Measurements from ENCODE around the gene OCRL. TPM values are rescaled to one million over a fixed set of nuclear protein-coding genes. Genes with fewer than 3 reads are reported as not detected.

Gene OCRL
- total RNA-seq, 3 donors from 2014 or later: 27.0 to 34.5 (median 30.7) TPM

GRCh38 chrX:129599996-129600395, 59.9 kb downstream of the OCRL start:
- no peaks in the 10 kb centered on the region for H3K36me3 ChIP-seq (ENCODE audit: low read depth)
- H3K4me3 ChIP-seq: no peak overlapping the region
- H3K4me1 ChIP-seq (ENCODE audit: low read depth): peaks cover 5% of the 10 kb centered on the region
- ATAC-seq (no peak), DNase-seq (no peak)
- no peaks in the 10 kb centered on the region for H3K9me3 ChIP-seq
- intact Hi-C loops (cut with DNase I, micrococcal nuclease): loop anchor here (10.0 kb wide), 1 partner anchor 125 kb away; no protein-coding TSS in a partner anchor
- no peak for TF ChIP-seq CTCF (IDR thresholded peaks at IDR 0.05)

- Histone ChIP-seq H3K4me1 (ENCODE audit: low read depth) (peaks cover 5% of the 10 kb centered on the region), H3K4me3 (no peak overlapping the region), H3K36me3 (ENCODE audit: low read depth) (no peaks in the 10 kb centered on the region), H3K9me3 (no peaks in the 10 kb centered on the region)
- intact Hi-C loops (cut with DNase I, micrococcal nuclease): loop anchor here (10.0 kb wide), 1 partner anchor 124 kb away; no protein-coding TSS in a partner anchor
- ATAC-seq (peak; percentile 23), DNase-seq (peak in 1 of 3 donors; percentile 21)
- TF ChIP-seq CTCF (IDR thresholded peaks at IDR 0.05): peak; percentile 15
These were observed 60.9 kb downstream of the OCRL start for GRCh38 chrX:129600981-129601424.

GRCh38 chrX:129606918-129607317, 66.9 kb downstream of the OCRL start:
- Histone ChIP-seq H3K36me3 (ENCODE audit: low read depth) (no peaks in the 10 kb centered on the region), H3K9me3 (no peaks in the 10 kb centered on the region), H3K4me3 (no peak overlapping the region), H3K4me1 (ENCODE audit: low read depth) (peaks cover 5% of the 10 kb centered on the region)
- DNase-seq (peak in 2 of 3 donors; percentile 36 to 76), ATAC-seq (peak; percentile 78)
- intact Hi-C loops (cut with DNase I, micrococcal nuclease): loop anchor here (10.0 kb wide), 1 partner anchor 118 kb away; no protein-coding TSS in a partner anchor
- TF ChIP-seq CTCF (IDR thresholded peaks at IDR 0.05): peak; percentile 36

- H3K9me3 ChIP-seq: no peaks in the 10 kb centered on the region
- H3K4me1 ChIP-seq (ENCODE audit: low read depth): peaks cover 5% of the 10 kb centered on the region
- no peak for DNase-seq
- H3K36me3 ChIP-seq (ENCODE audit: low read depth): no peaks in the 10 kb centered on the region
- TF ChIP-seq CTCF (IDR thresholded peaks at IDR 0.05): no peak
- intact Hi-C loops (cut with DNase I, micrococcal nuclease): loop anchor here (10.0 kb wide), 1 partner anchor 116 kb away; no protein-coding TSS in a partner anchor
- no peak for ATAC-seq
- H3K4me3 ChIP-seq: no peak overlapping the region
These were observed 68.4 kb downstream of the OCRL start for GRCh38 chrX:129608496-129608895.

GRCh38 chrX:129609395-129609794, 69.3 kb downstream of the OCRL start:
- intact Hi-C loops (cut with DNase I, micrococcal nuclease): loop anchor here (10.0 kb wide), 1 partner anchor 115 kb away; no protein-coding TSS in a partner anchor
- no peak for ATAC-seq

More at GRCh38 chrX:129609395-129609794, 69.3 kb downstream of the OCRL start:
- no peak for TF ChIP-seq CTCF (IDR thresholded peaks at IDR 0.05)
- DNase-seq: no peak
- no peaks in the 10 kb centered on the region for H3K9me3 ChIP-seq
- no peak overlapping the region for H3K4me3 ChIP-seq
- H3K36me3 ChIP-seq (ENCODE audit: low read depth): no peaks in the 10 kb centered on the region
- peaks cover 2% of the 10 kb centered on the region for H3K4me1 ChIP-seq (ENCODE audit: low read depth)

Data from mucosa of descending colon (tissue), 3 donors.